GM19035 (cell line): ENCODE data around the gene SMIM28.

Experiments used
- ATAC-seq: cut with Tn5 transposase; IDR thresholded peaks from one replicate; pipeline ENCODE4 v1.9.1; 2021; ENCODE audit not compliant: unreplicated experiment

The SMIM28 gene

DNA sequence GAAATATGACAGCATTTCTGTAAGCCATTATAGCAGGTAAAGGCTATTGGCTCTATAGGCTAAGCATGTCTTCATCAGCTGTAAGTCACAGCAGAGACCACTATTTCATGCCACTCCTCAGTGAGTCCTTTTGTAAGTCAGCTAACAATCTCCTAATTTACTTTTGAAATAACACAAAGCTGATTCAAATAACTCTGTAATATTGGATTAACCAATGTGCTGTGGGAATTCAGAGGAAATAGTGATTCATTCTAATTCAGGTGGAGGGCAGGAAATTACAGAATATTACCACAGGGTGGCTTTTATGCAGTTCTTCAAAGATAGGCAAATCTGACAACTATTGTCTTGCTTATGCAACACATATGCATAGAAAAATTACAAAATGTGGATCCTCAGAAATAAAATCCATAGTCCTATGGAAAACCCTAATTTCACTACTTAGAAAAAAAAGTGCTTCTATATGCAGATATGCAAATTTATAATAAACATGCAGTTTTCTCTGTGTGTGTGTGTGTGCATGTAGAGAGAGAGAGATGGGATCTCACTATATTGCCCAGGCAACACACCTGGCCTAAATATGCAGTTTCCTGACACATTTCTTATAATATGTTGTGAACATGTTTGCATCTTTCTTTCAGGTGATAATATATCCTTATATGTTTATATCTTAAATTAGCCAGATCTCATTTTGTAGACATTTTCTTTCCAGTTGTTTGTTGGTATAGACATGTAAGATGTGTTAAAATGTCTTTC is 4.8 kb upstream of the SMIM28 start:
- ATAC-seq: no peak

DNA sequence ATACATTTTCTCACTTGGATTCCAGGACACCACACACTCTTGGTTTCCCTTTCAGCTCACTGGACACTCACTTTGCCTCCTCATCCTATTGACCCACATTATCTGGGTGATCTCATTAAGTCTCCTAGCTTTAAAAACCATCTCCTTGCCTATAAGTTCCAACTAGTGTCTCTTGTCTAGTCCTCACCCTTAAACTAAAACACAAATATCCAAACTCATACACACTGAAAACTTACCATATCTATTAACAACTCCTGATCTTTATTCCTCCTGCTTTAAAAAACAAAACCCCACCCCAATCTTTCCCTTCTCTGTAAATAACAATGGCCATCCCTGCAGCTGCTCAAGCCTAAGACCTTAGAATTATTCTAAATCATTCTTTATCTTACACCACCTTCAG is 3.5 kb upstream of the SMIM28 start:
- no peak for ATAC-seq

DNA sequence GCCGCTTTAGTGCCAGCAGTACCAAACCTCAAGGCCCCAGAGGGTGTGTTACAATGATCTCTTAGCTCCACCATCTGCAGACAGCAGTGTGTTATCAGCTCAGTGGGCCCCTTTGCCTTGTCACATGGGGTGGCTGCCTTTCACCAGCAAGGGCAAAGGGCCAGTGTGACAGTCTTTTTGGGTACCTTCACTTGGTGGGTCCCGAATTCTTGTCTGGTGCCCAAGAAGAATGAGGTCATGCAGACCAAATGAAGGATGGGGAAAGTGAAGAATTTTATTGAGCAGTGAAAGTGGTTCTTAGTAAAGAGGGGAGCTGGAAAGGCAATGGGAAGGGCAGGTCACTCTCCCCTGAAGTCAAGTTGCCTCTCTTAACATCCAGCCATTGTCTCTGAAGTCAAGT is 2.9 kb upstream of the SMIM28 start:
- ATAC-seq: no peak

GRCh38 chr6:138377042-138377441 is 663 bp upstream of the SMIM28 start:
- ATAC-seq: no peak

DNA sequence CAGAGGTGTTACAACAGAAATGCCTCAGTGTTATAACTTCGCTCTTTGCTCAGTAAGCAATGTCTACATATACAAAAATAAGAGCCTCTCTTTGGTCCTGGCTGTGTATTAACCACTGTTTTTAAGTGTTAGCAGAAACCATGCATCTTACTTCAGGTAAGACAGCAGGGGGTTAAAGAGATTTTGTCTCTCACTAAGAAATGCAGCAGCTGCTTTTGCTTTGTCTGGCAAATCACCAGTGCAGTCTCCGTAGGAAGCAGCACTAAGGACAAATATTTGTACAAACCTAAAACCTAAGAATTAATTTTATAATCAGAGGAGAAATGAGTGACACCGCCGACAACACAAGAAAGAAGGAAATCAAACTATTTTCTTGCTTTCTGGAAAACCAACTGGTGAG is 758 bp downstream of the SMIM28 start:
- ATAC-seq: no peak

DNA sequence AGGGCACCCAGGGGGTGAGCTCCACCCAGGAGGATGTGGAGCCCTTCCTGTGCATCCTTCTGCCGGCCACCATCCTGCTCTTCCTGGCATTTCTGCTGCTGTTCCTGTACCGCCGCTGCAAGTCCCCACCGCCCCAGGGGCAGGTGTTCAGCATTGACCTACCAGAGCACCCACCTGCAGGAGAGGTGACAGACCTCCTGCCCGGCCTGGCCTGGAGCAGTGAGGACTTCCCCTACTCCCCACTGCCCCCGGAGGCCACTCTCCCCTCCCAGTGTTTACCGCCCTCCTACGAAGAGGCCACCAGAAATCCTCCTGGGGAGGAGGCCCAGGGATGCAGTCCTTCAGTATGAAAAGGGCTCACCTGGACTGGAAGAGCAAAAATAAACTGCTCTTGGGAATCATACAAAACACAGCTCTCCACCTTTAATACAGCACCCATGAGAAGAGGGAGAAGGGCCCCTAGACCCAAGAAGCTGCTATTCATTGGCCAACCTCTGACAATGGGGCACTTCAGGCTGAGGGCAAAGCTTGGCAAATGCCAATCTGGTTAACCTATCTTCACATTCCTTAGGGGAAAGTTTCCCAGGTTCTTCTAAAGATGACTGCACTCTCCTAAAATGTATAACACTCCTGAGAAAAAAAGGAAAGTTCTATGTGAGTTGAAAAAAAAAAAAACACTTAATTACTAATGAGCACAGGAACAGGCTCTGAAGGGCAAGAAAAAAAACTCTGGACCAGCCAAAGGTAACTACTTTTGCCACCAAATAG is 5.0 kb downstream of the SMIM28 start:
- ATAC-seq: no peak

DNA sequence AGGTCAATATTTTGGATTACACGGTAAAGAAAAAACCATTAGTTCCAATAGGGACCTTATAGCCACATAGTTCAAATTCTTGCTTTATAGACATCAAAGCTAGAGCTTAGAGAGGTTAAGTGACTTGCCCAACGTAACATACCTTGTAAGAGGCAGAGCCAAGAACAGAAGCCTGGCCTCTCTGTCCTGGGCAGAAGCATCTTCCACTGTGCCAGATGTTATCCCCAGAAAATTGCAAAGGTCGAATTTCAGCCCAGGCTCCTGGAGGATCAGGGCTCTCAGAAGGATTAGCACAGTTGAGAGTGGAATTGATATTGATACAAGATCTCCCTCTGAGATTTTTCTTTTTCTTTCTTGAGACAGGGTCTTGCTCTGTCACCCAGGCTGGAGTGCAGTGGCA is 6.1 kb downstream of the SMIM28 start:
- no peak for ATAC-seq

DNA sequence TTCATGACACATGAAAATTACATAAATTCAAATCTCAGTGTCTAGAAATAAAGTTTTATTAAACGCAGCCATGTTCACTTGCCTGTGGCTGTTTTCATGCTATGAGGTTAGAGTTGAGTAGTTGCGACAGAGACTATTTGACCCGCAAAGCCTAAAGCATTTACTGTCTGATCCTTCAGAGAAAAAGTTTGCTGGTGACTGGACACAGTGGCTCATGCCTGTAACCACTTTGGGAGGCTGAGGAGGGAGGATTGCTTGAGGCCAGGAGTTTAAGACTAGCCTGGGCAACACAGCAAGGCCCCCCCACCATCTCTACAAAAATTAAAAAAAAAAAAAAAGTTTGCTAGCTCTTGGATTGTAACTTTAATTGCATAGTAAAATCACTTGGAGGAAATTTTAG is 9.2 kb downstream of the SMIM28 start:
- ATAC-seq: no peak

GRCh38 chr6:138387577-138388368 is 10.1 kb downstream of the SMIM28 start:
- ATAC-seq: no peak

DNA sequence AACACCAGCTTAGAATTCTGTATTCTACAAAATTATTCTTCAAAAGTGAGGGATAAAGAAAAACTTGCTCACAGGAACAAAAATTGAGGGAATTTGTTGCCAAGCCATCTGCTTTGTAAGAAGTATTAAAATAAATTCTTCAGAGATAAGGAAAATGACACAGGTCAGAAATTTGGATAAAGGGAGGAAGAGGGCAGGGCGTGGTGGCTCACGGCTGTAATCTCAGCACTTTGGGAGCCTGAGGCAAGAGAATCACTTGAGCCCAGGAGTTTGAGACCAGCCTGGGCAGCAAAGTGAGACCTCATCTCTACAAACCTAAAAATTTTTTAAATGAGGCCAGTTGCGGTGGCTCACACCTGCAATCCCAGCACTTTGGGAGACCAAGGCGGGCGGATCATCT is 11.8 kb downstream of the SMIM28 start:
- ATAC-seq: no peak

GRCh38 chr6:138393871-138394783 is 16.4 kb downstream of the SMIM28 start:
- ATAC-seq: no peak

DNA sequence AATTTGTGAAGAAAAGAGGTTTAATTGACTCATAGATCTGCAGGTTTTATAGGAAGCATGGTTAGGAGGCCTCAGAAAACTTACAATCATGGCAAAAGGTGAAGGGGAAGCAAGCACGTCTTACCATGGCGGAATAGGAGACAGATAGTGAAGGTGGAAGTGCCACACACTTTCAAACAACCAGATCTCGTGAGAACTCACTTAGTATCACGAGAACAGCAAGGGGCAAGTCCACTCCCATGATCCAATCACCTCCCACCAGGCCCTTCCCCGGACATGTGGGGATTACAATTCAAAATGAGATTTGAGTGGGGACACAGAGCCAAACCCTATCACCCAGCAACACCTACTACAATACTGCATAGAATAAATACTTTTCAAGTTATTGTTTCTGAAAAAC is 19.0 kb downstream of the SMIM28 start:
- no peak for ATAC-seq

DNA sequence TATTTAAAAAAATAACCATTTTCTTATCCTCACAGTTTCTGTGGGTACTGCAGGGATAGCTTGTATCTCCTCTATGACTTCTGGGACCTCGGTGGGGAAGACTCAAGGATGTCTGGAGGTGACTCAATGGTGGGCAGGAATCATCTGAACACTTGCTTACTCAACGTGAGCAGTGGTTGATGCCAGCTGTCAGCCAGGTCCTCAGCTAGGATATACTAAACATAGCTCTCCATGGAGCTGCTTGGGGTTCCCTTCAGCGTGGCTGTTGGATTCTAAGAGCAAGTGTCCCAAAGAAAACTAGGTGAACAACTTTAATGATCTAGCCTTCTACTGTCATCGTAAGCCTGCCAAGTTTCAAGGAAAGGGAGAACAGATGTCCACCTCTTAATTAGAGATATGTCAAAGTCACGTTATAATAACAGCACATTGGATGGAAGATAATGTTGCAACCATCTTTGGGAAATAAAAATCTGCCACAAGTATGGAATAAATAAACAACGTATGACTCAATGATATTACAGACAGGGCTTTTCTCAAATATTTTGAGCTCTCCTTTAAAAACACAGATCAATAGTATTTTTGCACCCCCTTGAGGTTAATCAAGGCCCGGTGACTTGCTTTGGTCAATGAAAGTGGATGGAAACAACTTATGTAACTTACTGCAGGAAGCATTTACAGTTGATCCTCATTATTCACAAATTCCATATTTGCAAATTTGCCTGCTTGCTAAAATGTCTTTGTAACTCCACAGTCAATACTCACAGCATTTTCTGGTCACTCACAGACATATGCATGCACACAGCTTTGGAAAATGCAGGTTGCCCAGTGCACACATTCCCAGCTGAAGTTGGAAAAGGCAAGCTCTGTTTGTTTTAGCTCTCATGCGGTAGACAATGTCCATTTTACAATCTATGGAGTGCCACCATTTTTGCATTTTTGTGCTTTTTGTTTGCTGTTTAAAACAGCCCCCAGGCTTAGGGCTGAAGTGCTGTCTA is 19.7 kb downstream of the SMIM28 start:
- ATAC-seq: no peak

GRCh38 chr6:138400326-138400725 is 22.6 kb downstream of the SMIM28 start:
- no peak for ATAC-seq

DNA sequence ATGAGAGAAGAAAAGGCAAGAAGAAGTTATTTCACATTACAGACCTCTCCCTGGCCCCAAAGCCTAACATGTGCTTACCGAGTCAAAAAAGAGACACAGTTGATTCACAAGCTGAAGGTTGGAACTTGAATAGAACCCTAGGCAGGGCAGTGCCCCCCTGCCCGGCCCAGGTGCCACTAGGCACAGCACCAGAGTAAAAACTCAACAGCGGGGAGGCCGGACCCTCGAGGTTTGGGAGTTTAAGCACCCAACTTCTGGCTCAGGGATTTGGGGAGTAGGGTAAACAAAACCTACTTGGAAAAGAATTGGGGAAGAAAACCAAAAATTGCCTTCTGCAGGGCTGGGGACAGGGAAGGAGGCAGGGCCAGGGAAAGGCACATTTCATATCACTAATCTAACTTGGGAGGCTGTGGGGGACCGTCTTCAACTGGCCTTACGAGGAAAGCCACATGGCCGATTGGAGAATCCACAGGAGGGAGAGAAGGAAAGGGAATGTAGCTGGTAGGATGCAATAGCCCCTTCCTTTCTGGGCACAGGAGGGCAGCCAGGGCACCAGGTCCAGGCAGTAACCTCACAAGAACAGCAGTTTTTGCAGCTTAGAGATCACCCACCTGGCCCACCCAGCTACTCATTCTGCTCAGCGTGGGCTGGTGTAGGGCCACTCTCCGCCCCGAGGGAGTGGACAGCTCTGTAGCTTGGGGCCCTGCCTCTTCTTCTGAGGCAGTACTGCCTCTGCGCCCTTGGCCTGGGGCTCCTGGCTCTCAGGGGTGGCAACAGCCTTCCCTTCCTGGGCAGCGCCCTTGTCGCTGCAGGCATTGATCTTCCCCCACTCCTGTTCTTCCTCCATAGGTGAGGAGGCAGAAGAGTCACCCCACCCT is 24.5 kb downstream of the SMIM28 start:
- ATAC-seq: no peak

- ATAC-seq: no peak
Measured at GRCh38 chr6:138402838-138403187, 25.1 kb downstream of the SMIM28 start.

GRCh38 chr6:138403324-138403800 is 25.7 kb downstream of the SMIM28 start:
- peak; percentile 20 for ATAC-seq
